ENCODE data around the gene TAF3. TPM values are rescaled to one million over a fixed set of nuclear protein-coding genes. Genes with fewer than 3 reads are reported as not detected.

The TAF3 gene
- total and polyA plus RNA-seq, 8 donors = 2.3 to 13.4 (median 6.5) TPM

GRCh38 chr10:8014649-8015048 is 196.3 kb downstream of the TAF3 start:
- H3K36me3 ChIP-seq = peaks cover 9 to 50% (median 43%) of the 10 kb centered on the region in 4 donors
- TF ChIP-seq POLR2AphosphoS5 (IDR thresholded peaks at IDR 0.05) = no peak
- TF ChIP-seq CTCF (IDR thresholded peaks at IDR 0.05) = no peak
- no peak for TF ChIP-seq EP300 (IDR thresholded peaks at IDR 0.05)
- TF ChIP-seq POLR2A (IDR thresholded peaks at IDR 0.05) = no peak
- no peak overlapping the region for H3K27ac ChIP-seq
- no peaks in the 10 kb centered on the region for H3K9me3 ChIP-seq
- 93 to 97% (median 97%) methylated on average over 16 of the region's 16 CpGs for WGBS, 5 donors
- H3K27me3 ChIP-seq = no peaks in the 10 kb centered on the region
- no peak for DNase-seq
- no peak overlapping the region for H3K4me3 ChIP-seq
- intact Hi-C loops (cut with DNase I; ENCODE audit: low total_unique reads) = no loop called here
- peaks cover 0 to 9% (median 0%) of the 10 kb centered on the region in 4 donors for H3K4me1 ChIP-seq

- Histone ChIP-seq H3K36me3 (peaks cover 5 to 24% (median 22%) of the 10 kb centered on the region in 4 donors), H3K27ac (no peak overlapping the region), H3K27me3 (no peaks in the 10 kb centered on the region), H3K4me3 (no peak overlapping the region), H3K9me3 (no peaks in the 10 kb centered on the region), H3K4me1 (peaks cover 0 to 6% (median 0%) of the 10 kb centered on the region in 4 donors)
- no peak for DNase-seq
- intact Hi-C loops (cut with DNase I; ENCODE audit: low total_unique reads) = no loop called here
- no peak for TF ChIP-seq EP300 (IDR thresholded peaks at IDR 0.05)
- no peak for TF ChIP-seq POLR2A (IDR thresholded peaks at IDR 0.05)
- no peak for TF ChIP-seq POLR2AphosphoS5 (IDR thresholded peaks at IDR 0.05)
- TF ChIP-seq CTCF (IDR thresholded peaks at IDR 0.05) = no peak
- 42 to 66% (median 63%) methylated on average over 6 of the region's 6 CpGs for WGBS, 5 donors
These were observed 199.0 kb downstream of the TAF3 start for GRCh38 chr10:8017277-8017676.

GRCh38 chr10:8023321-8023720 is 205.0 kb downstream of the TAF3 start:
- no peak for TF ChIP-seq EP300 (IDR thresholded peaks at IDR 0.05)
- TF ChIP-seq CTCF (IDR thresholded peaks at IDR 0.05) = no peak
- no peak for TF ChIP-seq POLR2AphosphoS5 (IDR thresholded peaks at IDR 0.05)
- no peak for TF ChIP-seq POLR2A (IDR thresholded peaks at IDR 0.05)
- Histone ChIP-seq H3K9me3 (no peaks in the 10 kb centered on the region), H3K27me3 (peaks cover 0 to 17% (median 0%) of the 10 kb centered on the region in 3 donors), H3K4me3 (no peak overlapping the region), H3K36me3 (no peaks in the 10 kb centered on the region), H3K4me1 (peaks cover 0 to 8% (median 4%) of the 10 kb centered on the region in 4 donors), H3K27ac (no peak overlapping the region)
- intact Hi-C loops (cut with DNase I; ENCODE audit: low total_unique reads) = no loop called here
- no peak for DNase-seq
- WGBS, 5 donors = 74 to 95% (median 84%) methylated on average over 4 of the region's 4 CpGs

- H3K4me1 ChIP-seq = peaks cover 0 to 8% (median 4%) of the 10 kb centered on the region in 4 donors
- H3K36me3 ChIP-seq = no peaks in the 10 kb centered on the region
- intact Hi-C loops (cut with DNase I; ENCODE audit: low total_unique reads) = no loop called here
- H3K27ac ChIP-seq = no peak overlapping the region
- TF ChIP-seq POLR2A (IDR thresholded peaks at IDR 0.05) = no peak
- no peak for TF ChIP-seq CTCF (IDR thresholded peaks at IDR 0.05)
- no peak for TF ChIP-seq POLR2AphosphoS5 (IDR thresholded peaks at IDR 0.05)
- no peak for TF ChIP-seq EP300 (IDR thresholded peaks at IDR 0.05)
- no peaks in the 10 kb centered on the region for H3K9me3 ChIP-seq
- 84 to 94% (median 92%) methylated on average over 2 of the region's 2 CpGs for WGBS, 5 donors
- peaks cover 0 to 22% (median 0%) of the 10 kb centered on the region in 3 donors for H3K27me3 ChIP-seq
- H3K4me3 ChIP-seq = no peak overlapping the region
- no peak for DNase-seq
These were observed 205.5 kb downstream of the TAF3 start for GRCh38 chr10:8023851-8024250.

All from stomach (tissue), 9 donors.